HG02571 (cell line): ENCODE measurements around the gene TUBB2B.
A peak's percentile ranks its signal among the peaks of the same experiment; 100 is the strongest.
"Not testable (repeated sequence)": the region's sequence is repeated elsewhere in the genome, so short reads cannot be mapped to it uniquely, and the experiment has no call there.

Experiments
- ATAC-seq: cut with Tn5 transposase; IDR thresholded peaks from one replicate; pipeline ENCODE4 v1.9.1; 2021; ENCODE audit warnings: mild to moderate bottlenecking, moderate library complexity; ENCODE audit not compliant: unreplicated experiment

The TUBB2B gene

DNA sequence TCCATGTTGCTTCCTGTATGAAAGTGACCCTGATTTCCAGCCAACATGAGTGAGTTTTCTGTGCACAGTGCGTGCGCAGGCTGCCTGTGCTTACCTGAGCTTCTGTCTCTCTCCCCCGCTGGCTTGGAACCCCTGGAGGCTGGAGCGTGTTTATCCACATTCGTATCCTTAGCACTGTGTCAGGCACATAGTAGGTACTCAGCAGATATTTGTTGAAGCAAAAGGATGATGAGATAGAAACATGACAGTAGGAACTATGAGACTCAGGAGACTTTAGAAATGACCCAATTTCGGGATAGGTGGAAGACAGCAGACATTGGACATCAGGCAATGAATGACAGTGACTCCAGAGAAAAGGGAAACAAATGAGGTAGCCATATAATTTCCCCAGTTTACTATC lies 15.2 kb downstream of the TUBB2B start:
- ATAC-seq = no peak

DNA sequence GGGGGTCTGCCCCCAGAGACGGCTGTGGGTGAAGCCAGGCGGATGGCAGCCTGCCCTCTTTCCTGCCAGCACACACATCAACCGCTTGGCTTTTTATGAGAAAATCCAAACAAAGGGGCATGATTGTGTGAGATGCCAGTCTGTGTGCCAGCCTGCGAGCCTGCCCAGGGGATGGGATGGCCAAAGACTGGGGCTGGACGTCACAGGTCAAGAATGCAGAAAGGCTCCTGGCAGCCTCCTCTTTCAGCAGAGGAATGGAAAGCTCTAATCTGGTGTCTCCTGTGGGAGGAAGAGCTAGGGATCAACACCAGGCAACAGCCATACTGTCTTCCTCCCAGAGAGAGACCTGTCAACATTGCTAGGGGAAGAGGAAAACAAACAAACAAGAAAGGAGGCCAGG lies 15.8 kb downstream of the TUBB2B start:
- ATAC-seq = no peak

DNA sequence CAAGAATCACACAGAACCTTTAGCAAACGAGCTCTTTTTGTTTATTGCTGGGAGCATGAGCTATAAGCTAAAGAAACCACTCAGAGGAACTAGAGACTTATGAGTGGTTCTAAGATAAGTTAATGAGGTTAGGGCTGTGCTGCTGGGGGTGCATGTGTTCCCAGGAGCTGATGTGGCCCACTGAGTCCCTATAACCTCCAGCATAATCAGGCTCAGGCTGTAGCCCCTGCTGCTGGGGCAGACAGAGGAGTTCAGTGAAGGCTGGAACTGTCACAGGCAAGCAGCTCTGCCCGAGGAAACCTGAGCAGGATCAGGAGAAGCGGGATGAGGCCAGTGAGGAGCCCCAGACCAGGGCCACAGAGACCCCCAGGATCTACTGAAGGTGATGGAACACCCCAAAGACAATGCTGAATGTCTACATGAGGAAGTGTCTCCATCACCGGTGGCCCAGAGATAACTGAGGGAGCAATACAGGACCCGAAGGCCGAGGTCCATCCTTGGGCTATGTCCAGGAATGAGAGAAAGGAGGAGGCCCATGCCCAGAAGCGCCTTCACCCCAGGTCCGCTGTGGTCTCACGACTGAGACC lies 17.3 kb downstream of the TUBB2B start:
- ATAC-seq = no peak

DNA sequence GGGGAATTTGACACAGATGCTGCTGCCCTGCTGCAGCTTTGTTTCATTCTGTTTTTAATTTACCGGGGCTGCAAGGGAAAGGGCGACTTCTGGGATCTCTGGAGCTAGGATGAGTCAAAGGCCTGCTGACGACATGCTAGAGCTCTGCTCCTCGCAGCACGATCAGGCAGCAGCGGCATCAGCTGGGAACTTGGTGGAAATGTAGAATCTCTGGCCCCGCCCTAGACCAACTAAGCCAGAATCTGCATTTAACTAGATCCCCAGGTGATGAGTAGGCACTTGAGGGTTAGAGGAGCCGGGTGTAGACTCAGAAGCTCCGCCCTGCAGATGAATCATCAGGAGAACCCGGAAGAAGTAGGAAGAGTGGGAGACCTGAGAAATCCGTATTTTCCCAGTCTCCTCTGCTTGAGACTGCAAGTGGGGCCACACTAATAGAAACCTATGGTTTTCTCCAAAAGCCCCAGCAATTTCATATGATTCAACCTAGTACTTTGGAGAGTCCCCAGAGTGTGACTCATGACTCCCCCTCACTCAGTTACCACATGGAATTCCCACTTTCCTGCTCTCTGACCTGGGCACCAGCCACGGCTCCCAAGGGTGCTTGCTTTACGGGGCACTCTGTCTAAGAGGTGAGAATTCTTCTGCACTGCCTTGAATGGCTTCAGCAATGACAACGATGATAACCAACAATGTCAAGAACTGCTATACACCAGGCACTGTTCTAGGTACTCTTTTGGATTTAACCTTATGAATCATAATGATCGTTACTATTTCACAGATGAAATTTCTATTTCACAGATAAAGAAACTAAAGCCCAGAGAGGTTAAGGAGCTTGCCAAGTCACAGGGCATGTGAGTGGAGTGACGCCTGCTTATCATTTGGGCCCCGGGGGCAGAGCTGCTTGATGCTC lies 18.1 kb downstream of the TUBB2B start:
- ATAC-seq = peak; percentile 61

DNA sequence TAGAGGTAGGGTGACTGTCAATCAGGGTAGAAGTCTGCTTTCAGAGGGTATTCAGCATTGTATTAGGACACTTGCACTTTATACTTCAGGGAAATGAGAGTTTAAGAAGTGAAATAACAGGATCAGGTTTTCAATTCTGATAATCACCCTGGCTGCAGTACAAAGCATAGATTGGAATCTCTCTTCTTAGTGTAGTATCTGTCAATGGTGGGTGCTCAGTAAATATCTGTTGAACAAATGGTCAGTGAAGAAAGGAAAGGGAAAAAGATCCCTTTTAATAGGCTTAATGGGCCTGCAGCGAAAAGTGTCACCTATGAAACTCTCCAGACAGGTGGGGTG lies 18.7 kb downstream of the TUBB2B start:
- no peak for ATAC-seq

DNA sequence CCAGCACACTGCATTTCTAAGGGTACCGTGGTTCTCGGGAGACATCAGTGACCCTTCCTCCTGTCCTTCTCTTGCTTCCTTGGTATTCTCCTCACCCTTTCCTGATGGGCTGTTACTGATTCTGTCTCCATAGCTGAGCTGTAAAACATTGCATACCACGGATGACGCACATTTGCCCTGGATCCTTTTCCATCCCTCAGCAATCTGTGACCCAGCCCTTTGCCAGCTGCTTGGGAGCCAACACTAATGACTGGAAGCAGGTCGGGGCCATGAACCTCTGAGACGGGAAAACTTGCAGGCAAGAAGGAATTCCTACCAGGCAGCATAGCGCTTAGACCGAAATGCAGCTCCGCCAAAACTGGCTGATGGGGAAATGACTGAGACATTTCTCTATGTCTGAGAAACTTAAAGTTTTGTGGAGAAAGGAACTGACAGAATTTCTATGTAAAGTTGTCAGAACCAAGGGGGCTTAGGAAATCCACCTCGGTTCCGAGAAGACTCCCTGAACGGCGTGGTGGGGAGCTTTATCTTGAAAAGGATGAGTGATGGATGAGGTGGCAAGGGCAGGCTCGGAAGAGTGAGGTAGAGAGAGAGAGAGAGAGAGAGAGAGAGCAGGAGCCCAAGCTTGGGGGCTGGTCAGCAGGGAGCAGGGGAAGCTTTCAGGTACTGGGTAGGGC lies 19.2 kb downstream of the TUBB2B start:
- no peak for ATAC-seq

DNA sequence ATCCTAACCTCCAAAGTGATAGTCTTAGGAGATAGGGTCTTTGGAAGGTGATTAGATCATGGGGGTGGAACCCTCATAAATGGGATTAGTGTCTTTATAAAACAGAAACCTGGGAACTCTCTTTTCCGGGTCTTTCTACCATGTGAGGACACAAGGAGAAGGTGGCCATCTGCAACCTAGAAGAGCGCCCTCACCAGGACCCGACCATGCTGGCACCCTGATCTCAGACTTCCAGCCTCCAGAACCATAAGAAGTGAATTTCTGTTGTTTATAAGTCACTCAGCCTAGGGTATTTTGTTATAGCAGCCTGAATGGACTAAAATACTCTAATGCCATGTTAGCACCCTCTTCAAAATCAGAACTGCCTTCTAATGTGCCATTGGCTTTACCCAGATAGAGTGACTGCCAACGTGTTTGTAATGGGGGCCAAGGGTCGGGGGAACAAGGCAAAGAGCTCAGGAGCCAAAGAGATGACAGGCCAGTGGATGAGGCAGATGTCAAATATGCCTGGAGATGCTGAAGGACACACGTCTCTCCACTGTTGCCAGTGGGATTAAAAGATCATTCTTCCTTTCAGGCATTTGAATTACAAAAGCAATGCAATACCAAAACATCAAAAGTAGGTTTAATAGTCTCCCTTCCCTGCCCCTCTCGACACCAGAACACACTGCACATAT lies 21.0 kb downstream of the TUBB2B start:
- no peak for ATAC-seq

DNA sequence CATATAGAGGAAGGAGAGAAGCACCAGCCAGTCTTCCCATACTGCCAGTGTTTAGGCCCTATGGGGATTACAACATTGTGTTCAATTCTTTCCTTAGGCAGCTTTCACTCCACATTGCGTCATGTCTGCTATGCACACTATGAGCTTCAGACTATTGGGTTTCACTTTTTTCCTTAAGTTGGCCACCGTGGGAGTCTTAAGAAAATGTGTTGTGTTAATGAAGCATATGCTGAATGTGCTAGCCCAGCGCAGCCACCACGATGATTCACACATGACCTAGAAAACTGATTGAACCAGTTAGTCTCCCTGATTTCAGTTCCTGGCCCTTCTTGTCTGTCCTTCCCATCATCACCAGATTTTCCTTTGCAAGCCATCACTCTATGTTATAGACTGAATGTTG lies 21.5 kb downstream of the TUBB2B start:
- ATAC-seq = no peak

DNA sequence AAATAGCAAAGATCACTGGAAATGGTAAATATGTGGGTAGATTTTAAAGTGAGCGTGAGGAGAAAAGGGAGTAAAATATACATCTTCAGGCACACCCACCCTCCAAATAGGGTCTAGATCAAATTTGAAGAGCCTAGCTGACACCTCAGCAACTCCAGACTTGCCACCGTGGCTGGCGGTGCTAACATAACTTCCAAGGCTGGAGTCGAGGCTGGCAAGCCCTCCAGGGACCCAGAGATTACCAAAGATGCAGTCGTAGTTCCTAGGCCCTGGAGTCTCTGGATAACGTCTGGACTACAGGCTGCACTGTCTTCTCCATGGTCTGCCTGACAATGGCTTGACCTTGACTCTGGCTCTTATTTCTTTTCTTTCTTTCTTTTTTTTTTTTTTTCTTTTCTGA lies 22.5 kb downstream of the TUBB2B start:
- no peak for ATAC-seq

DNA sequence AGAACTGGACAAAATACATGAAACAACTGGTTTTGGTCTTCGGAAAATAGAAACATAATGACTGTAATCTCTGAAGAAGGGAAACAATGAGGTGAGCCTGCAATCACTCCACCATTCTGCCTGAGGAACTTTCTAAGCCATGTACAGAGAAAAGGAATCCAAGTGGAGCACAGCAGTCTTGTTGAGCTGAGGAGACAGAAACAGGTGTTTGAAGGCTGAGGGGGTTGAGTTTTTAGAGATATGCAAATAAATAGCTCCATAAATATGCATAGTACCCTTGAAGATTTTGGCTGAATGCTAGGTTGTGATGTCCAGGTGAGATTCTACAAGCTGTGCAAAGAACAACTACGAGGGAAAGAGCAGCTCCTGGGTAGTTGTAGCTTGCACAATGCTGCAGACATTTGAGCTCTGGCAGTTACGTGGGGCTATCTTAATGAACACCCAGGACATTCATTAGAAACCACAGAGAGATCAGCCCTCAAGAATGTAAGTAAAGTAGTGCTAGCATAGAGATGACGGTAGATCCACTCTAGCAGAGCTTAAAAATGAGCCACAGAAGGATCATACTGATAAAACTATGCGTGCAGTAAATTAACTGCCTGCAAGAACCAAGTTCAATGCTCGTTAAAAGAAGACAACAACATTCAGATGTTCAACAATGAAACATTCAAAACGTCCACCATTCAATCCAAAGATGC lies 24.3 kb downstream of the TUBB2B start:
- ATAC-seq = no peak

DNA sequence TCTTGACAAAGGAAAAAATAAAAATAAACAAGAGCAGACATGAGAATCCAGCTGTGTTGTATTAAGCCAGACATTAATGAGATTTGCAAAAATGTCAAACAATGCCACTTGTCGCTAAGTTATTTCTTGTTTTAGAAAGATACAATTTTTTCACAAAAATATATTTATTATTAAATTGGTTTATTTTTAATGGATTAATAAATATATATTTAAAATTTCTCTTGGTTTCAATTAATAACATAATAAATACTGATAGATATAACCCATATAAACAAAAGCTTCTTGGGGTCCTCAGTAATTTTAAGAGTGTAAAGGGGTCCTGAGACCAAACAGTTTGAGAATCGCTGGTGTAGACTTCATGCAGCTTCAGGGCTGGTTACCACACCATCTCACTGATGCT lies 26.1 kb downstream of the TUBB2B start:
- no peak for ATAC-seq

DNA sequence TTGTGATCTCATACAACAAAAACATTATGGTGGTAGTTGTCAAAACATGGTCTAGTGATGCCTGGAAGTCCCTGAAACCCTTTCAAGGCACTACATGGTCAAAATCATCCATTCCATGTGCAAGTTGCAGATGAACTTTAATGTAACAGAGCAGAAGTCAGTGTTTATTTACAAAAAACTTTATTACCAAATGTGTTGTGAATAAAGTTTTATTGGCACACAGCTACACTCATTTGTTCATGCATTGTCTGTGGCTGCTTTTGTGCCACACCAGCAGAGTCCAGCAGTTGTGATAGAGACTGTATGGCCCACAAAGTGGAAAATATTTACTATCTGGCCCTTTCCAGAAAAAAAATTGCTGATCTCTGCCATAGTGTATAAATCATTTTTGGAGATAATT lies 26.8 kb downstream of the TUBB2B start:
- ATAC-seq = no peak

DNA sequence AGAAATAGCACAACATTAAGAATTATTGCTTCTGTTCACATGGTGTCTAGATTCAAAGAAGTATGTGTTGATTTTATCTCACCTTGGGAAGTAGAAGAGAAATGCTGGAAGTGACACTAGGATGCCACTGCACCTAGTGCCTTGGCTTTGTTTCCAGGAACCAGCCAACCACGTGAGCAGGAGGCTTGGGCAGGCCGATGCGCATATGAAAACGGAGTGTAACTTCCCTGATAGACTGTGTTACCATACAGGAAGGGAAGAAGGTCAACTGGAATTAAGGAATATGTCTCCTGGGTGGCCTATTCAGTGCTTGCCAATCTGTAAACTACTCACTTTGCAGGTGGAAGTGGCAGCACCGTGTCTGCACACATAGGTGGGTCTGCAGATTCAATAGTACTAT lies 28.1 kb downstream of the TUBB2B start:
- ATAC-seq = no peak

DNA sequence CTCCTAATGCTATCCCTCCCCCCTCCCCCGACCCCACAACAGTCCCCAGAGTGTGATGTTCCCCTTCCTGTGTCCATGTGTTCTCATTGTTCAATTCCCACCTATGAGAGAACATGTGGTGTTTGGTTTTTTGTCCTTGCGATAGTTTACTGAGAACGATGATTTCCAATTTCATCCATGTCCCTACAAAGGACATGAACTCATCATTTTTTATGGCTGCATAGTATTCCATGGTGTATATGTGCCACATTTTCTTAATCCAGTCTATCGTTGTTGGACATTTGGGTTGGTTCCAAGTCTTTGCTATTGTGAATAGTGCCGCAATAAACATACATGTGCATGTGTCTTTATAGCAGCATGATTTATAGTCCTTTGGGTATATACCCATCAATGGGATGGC lies 29.7 kb downstream of the TUBB2B start:
- ATAC-seq = not testable (repeated sequence)

DNA sequence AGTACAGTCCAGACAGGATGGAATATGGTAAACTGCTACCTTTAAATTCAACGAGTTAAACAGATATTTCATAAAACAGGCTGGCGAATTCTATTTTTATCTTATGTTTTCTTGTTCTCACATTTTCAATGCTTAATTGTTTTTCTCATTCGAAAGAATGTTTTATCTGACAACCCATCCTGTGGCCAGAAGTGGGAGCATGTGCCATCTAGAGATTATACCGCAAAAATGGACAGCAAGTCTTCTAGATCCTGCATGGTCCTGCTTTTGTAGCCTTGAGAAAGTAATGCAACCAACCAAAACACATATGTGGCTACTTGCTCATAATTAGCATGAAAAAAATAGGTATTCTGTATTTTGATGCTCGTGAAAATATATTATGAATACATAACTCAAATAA lies 30.7 kb downstream of the TUBB2B start:
- no peak for ATAC-seq

DNA sequence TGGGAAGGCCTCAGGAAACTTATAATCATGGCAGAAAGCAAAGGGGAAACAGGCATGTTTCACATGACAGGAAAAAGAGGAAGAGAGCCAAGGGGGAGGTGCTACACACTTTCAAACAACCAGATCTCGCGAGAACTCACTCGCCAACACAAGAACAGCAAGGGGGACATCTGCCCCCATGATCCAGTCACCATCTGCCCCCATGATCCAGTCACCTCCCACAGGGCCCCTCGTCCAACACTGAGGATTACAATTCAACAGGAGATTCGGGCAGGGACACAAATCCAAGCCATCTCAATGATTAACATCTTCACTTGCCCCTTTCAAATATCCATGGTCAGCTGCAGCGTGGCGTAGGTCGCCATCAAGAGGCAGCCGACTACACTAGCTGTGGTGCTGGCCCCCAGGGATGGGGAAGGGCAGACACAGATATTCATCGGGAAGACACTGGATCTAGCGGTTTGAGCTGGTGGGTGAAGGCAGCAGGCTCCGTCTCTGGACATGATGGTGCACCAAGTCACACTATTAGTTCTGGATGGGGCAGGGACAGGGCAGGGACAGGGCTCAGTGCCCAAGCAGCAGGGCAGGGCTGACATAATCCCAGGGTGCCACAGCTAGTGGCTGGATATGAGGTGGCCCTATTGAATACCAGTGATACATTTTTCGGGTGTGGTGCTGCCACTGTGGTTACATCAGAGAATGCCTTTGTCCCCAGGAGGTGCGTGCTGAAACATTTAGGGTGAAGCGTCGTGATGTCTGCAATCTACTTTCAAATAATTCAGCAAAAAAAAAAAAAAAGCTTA lies 31.6 kb downstream of the TUBB2B start:
- no peak for ATAC-seq

DNA sequence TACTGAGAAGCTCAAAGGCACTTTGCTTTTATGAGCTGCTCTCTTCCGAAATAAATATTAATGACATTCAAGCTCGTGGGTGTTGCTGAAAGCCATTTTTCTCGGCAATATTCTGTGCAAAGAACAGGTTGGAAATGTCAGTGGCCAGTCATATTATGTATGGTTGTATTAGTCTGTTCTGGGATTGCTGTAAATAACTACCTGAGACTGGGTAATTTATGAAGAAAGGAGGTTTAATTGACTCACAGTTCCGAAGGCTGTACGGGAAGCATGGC lies 32.1 kb downstream of the TUBB2B start:
- ATAC-seq = no peak

DNA sequence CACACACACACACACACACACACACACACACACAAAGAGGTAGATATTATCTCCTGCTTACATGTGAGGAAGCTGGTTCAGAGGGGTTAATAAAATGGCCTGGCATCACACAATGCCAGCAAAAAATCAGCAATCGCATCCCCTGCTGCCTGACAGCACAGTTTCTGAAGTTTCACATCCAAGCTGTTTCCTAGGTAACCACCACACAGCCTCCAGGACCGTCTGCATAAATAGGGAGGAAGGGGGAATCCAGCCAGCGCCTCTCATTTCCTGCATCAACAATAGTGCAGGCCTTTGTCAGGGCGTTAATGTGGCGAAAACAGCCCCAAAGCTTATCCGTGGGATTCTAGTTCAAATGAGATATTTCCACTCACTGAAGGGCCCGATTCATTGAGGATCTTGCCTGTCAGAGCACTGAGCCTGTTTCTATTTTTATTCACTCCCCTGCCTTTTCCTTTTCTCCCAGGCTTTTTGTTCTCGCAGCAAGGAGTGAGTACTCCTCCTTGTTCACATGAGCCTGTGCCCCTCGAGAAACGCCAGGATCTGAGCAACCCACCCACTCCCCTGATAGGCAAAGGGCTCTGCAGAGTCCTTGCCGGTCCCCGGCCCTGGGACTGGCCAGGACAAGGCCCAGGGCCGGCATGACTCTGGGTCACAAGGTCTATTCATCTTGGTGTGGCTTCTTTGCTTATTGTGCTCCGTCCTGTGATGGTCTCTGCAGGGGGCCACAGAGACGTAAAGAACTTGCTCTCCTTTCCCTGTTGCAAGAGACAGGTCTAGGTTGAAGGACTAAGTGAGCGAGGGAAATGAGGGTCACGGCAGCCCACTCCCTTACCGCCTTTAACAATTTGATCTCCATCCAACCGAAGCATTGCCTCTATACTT lies 32.7 kb downstream of the TUBB2B start:
- ATAC-seq = no peak

DNA sequence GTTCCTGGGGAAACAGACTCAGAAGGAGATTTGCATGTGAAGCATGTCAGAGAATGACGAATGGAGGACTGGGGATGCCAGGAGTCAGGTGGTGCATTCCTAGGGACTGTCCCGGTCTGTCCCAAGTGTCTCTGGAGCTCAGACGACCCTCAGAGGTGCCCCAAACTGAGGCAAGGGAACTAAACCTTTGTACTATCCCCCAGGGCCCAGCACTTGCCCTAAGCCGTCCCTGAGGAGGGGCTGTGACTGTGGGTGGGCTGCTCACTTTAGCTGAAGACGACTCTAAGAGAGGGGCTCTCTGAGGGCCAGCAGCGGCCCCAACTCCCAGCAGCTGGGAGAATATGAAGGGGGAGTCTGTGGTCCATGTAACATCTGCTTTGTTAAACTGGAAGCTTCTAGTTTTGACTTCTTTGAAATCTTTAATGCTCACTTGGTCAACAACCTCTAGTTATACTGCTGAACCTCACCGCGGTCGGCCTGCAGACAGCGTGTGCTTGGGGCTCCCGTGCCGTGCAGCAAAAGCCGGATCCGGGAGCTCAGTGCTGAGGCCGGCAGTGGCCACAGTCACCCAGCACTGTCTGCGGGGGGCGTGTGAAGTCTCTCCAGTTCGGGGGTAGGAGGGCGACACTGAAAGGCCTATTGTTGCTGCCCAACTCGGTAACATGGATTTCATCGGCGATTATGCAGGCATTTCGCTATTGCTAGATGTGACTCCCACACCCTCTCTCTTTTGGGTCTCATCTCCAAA lies 34.2 kb downstream of the TUBB2B start:
- ATAC-seq = no peak
